ENCODE results near the gene TDRD1.

TDRD1 gene

DNA sequence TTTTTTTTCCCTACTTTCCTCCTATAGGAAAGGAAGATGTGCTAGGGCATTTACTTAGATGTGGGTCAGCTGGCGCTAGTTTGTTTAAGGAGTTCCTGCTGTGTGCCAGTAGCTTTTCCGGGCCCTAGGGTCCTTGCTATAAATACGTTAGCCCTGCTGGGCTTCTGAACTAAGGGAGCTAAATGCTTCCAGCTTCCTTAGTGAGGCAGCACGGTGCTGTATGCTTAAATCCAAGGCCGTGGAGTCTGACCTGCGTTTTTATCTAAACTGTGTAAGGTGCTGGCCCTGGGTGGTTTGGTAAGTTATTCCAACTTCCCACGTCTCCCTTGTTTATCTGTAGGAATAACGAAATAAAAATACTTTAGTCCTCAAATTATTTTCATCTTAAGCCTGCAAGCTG, 594 bp downstream of the TDRD1 start:
- DNase-seq: no peak

DNA sequence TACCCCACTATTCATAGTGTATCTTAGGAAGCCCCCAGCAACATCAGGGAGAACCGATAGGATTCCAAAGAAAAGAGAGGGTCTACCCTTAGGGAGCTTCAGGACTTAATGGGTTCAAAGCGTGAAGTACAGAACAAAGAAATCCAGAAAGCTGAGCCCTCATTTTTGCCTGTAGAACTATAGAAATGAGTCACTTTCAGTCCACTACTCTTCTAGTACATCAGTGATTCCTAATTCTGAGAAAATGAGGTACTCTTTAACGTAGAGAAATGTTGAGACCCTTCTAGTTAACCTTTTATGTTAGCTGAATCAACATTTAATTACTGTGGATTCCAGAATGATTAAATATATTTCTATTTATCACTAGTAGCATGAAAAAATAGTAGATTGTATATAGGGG, 1.8 kb downstream of the TDRD1 start:
- no peak for DNase-seq

DNA sequence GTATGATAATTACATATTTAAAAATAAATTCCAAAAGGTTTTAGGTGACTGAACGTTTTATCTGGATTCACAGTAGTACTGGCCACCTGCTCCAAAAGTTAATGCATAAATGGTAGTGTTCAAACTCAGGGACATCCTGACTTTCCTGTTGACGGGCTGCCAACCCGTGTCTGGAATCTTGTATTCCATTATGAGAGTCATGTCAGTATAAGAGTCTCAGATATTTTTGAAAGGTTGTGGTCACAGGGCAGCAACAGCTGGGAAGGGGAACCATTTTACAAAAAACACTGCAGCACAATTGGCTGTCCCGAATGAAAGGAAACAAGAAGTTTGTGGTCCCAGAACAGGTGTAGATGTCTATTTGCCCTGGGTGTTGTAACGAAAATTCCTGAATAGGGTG, 2.8 kb downstream of the TDRD1 start:
- DNase-seq: no peak

DNA sequence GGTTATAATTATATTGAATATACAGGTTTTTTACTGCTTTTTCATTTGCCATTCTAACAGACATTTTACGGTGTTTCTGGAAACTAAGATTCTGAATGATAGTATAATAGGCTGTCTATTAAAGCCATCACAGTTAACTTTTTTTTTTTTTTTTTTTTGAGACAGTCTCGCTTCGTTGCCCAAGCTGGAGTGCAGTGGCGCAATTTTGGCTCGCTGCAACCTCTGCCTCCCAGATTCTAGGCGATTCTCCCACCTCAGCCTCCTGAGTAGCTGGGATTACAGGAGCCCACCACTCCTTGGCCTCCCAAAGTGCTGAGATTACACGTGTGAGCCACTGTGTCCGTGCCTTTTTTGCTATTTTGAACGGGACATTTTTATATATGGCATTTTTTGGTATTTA, 4.4 kb downstream of the TDRD1 start:
- no peak for DNase-seq

DNA sequence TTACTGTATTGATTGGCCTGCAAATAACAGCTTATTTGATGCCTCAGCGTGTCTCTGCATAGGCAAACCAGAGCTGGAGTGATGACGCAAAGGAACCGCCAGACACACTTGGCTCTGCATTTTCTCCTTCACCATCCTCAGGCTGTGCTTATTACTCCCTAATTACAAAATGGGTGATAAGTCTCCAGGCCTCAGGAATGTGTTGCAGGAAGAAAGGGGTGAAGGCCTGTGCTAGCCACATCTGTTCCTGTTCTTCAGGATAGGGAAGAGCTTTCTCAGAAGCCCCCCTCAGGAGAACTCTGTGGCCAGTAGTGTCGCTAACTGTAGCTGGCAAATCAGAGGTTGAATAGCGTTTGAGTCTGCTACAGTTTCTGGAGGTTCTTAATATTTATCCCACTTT, 5.1 kb downstream of the TDRD1 start:
- DNase-seq: no peak

DNA sequence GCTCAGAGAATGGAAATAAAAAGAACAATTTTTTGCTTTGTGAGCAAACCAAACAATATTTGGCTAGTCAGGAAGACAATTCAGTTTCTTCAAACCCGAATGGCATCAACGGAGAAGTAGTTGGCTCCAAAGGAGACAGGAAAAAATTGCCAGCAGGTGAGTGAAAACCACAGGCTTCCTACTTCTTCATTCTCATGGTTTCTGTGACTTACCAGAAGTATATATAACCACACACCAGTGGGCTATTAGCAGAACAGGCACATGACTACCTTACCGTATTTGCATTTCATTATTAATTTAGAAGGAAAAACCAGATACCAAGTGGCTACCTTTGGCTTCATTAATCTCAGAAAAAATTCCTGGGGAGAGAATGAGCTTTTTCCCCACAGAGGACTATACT, 8.8 kb downstream of the TDRD1 start:
- DNase-seq: no peak

DNA sequence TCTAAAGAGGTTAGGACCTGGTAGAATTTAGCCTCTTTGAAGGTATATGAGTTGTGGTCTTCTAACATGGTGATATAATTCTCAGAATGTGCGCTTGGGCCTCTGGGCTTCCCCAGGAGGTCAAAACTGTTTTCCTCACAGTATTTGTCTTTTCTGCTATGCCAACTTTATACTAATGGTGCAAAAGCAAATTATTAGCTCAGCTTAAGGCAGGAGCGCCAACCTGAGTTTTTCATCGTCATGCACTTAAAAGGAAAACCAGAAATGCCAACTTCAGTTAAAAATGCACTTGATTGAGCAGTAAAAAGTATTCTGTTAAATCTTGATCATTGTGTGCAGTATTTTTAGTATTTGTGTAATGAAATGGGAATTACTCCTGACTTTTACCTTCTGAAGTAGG, 9.7 kb downstream of the TDRD1 start:
- no peak for DNase-seq

DNA sequence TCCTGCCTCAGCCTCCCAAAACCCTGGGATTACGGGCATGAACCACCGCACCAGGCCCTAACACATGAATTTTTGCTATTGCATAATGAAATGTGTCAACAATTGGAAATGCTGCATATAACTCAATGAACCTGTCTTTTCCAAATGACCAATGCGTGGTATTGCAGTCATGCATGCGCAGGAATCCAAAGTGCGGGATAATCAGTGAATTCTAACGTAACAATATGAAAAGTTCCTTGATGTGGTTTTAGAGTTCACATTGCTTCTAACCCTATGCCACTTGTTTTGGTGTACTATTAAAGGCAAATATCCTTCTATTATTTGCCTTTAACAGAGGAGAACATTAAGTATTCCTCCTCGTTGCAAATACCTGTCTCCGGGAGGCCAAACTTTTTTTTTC, 10.5 kb downstream of the TDRD1 start:
- no peak for DNase-seq

DNA sequence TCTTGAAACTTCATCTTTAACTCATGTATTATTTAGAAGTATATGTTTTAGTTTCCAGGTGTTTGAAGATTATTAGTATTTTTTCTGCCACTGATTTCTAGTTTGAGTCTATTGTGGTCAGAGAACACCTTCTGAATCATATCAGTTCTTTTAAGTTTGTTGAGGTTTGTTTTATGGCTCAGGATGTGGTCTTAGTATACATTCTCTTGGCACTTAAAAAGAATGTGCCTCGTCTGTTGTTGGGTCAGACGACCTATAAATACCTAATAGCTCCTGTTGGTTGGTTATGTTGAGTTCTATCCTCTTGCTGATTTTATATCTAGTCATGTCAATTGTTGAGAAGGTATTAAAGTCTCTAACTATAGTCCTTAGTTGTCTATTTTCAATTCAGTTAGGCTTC, 15.9 kb downstream of the TDRD1 start:
- no peak for DNase-seq

DNA sequence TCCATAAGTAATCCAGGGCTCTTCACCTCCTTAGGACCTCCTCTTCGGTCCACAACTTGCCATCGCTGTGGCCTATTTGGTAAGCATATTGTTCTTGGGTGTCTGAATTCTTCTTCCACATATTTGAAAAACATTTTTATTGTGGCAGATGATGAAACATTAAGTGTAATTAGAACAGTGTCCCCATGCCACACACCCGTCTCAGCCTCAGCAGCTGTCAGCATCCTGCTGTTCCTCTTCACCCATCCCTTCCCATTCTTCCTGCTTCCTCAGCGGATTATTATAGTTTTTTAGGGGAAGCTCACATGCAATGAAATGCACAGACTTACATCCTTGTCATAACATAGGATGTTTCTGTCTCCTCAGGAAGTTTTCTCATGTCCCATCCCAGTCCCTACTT, 20.1 kb downstream of the TDRD1 start:
- DNase-seq: no peak

DNA sequence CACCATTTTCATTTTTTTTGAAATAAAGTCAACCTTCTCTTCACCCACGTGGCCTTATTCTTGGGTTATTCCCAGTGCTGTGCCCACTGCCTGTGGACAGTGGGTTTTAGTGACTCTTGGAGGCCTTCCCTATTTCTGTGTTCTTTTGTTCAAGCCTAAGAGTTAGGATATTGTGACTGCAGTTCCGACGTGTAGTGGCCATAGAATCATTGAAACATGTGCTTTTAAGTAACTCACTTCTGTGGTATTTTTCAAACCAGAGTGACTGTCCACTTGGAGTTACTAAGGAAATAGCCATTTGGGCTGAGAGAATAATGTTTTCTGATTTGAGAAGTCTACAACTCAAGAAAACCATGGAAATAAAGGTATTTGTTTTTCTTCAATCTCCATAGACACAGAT, 23.7 kb downstream of the TDRD1 start:
- DNase-seq: no peak

DNA sequence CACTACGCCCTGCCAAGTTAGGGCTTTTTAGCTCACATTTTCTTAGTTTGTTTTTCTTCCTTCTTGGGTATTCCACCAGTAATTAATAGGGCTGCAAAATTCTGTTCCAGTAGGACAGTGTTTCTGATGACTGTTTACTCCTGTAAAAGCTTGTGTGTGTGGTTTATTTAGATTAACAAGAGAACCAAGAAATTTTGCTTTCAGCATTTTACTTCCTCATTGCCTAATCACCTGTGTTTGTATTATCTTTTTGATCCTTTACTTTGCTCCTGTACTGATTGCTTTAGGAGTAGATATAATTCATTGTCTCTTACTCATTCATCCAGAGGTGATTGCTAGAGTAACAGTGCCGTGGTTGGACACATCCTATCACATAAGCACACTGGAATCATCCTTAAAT, 27.7 kb downstream of the TDRD1 start:
- DNase-seq: no peak

DNA sequence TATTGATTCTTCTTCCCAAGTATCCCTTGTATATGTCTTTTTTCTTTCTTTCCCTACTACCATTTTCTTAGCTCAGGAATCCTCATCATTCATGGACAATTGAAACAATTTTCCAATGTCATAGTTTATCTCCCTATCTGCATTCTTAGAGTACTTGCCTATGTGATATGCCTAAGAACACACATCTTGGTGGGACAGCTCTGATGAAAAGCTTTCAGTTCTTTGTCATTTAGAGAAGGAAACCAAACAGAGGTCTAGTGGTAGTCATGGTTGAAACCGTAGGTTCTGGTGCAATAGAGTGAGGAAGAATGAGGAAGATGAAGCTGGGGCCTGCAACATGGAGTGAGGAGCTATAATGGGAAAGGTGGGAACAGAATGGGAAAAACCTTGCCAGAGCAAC, 28.2 kb downstream of the TDRD1 start:
- DNase-seq: no peak

DNA sequence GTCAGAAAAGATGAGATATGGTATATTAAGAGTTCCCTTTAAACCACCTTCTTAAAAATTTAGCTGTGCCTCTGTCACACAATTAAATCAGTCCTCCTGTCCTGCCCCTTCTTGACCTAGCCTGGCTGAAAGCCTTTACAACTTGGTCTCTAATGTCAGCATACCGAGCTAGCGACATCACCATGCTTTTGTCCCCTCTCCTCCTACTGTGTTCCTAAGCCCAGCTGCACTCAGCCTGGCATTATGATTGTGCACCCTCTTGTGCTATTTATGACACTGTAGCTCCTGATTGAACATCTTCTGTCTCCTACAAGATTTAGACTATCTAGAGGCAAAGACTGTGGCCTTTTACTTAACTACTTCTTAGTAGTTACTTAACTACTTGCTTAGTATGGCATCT, 29.2 kb downstream of the TDRD1 start:
- DNase-seq: no peak

DNA sequence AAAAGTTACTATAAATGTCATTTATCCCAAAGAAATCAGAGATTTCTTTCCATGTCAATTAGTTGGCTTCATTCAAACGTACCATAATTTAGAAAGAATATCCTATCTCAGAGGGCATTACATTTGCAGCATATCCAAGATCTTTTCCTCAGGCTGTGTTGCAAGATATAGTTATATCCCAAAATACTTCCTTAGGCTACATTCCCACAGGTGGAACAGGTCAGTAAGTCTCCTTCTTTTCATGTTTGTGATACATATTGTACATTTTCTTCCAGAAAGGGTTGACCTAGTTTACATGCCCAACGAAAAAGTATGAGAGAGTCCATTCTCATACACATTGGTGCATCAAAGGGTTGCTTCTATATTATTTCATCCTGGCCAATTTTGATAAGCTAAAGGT, 33.0 kb downstream of the TDRD1 start:
- no peak for DNase-seq

DNA sequence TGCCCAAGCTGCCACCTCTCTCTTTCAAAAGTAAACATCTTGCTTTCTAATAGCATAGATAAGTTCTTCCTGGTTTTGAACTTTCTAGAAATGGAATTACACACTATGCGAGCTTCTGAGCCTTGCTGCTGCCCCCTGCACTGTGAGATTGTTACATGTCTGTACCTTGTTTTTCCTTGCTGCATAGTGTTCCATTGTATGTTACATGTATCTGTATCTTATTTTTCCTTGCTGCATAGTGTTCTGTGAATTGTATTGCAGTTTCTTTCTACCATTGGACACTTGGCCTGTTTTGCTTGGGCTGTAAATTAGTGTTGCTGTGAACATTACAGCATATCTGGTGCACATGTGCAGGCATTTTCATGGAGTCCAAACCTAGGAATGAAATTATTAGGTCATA, 35.9 kb downstream of the TDRD1 start:
- DNase-seq: no peak

DNA sequence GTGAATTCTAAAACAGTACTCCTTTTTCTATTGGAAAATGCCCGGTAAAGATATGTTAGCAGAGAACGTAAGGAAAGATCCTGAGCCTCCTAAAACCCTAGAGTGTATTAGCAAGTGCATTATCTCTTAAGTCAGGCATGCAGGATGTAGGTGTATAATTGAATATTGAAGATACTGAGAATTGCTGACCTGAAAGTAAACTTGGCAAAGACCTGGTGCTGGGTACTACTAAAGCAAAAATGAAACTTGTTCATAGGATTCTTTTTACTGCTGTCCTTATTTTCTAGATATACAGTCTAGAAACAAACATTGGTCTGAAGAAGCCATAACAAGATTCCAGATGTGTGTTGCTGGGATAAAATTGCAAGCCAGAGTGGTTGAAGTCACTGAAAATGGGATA, 41.1 kb downstream of the TDRD1 start:
- DNase-seq: no peak

DNA sequence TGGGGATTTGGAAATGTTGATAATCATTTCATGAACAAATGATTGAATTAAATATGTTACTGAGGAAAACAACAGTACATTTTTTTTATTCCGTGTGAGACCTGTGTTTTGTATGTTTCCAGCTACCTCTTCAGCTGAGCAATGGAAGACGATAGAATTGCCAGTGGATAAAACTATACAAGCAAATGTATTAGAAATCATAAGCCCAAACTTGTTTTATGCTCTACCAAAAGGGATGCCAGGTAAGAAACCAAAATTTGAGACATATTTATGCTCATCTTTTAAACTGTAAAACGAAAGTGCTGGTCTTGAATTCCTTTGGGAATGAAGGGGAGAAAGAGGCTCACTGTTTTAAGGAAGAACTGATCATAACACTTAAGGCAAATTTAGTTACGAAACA, 42.1 kb downstream of the TDRD1 start:
- DNase-seq: no peak

DNA sequence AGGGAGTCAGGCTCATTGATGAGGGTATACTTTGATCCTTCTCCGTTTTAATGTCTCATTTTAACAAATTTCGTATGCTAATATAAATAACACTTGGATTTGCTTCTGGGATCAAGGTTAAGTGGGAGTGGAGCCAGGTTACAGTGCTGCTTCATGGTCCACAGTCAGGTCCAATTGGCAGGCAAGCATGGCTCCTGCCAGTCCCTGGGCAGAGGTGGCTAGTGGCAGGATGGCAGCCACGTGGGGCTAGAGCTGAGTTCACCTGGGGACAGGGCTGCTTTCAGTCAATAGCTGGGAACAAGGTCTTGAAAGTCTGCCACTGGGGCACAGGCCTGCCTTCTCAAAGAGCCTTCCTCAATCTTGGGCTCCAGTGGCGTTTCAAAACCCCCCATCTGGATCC, 43.9 kb downstream of the TDRD1 start:
- no peak for DNase-seq

DNA sequence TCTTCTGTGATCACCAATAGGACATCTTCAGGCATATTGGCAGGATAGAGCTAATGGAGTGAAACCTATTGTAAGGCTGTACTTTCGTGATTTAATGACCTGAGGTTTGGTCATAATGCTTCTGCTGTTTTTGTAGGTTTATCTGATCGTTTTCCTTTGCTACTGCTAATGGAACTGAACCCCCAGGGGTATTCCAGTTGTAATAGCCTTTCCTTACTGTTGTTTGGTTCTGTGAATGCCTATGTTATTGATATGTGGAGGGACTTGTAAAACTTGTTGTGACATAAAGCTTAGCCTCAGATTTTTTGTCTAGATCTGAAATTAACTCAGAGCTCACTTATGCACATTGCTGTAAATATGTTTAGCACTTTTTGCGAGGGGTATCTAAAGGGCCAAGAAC, 49.0 kb downstream of the TDRD1 start:
- DNase-seq: no peak

DNA sequence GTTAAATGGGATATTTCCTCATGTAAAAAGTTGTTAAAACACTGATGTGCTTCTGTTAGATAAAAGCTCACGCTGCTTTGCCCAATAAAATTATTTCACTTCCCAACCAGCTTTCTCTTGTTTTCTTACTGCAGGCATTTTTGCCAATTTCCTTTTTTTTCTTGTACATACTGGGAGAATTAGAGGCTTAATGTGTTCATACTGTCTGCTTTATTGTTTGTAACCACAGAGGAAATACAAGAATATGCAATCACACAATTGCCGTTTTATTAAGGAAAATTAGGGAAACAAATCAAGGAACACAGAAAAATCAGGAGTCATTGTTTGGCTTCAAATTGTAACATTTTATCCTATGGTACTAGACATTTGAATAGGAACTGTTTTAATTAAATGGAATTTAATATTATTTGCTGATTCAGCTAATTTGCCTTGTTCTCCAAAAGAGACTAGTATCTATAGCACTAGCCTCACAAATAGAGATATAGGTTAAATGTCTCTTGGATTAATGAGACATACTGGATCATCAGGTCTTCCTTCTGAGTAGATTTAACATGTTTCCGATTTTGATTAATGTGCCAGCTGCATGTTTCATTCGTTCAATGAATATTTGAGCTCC, 53.5 kb downstream of the TDRD1 start:
- no peak for DNase-seq

DNA sequence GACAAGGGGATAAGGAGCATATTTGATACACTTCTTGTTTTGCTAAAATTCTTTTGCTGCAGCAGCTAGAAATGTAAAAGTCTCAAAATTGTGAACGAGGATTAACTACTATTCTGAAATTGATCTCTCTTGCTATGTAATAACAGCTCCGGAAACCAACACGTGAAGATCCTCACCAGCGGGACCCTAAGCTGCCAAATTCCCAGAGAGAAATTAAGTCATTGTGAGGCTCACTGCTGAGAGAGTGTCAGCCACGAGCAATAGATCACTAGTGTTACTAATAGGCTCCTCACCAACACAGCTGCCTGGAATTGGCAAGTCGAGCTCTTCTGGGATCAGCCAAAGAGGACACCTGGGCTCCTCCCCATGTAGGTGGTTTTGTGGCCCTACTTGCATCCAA, 54.3 kb downstream of the TDRD1 start:
- DNase-seq: no peak

DNA sequence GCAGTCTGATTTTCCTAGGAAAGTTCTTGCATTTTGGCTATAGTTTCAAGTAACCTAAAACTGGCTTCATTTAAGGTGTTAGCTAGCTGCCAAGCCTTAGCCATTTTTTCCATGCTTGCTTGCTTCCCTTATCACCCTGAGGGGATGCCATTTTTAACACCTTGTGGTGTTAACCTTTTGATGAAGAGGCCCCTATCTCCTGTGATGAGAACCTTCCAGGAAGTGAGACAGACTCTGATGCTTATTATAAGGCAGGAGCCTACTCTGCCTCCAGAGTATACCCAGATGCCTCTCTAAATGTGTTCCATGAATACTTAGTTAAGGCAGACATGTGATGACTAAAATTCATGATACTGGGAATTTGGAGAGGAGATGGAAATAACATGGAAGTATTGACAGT, 55.0 kb downstream of the TDRD1 start:
- DNase-seq: no peak

DNA sequence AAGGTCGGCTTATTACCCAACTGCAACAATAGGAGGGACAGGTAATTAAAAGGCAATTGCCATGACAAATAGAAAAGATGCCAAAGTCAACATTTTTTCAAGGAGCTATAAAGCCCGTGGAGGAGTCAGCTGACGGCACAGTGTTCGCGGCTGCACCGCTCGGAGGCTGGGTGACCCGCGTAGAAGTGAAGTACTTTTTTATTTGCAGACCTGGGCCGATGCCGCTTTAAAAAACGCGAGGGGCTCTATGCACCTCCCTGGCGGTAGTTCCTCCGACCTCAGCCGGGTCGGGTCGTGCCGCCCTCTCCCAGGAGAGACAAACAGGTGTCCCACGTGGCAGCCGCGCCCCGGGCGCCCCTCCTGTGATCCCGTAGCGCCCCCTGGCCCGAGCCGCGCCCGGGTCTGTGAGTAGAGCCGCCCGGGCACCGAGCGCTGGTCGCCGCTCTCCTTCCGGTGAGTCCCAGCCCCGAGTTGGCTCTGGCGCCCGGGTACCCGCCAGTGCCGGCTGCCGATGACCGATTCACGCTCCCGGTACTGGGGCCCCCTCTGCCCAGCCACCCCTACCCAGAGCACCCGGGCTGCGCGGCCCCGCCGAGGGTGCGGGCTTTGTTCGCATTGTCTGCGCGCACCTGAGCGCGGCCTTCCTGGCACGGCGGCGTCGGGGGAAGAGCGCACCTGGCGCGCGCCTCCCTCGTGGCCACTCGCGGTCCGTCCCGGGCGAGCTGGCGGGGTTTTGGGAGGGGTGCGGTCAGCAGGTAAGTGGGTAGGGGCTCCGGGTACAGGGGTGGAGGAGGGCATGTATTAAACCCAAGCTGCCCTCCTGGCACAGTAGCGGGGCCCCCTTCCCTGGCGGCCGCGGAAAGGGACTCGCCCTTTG, 60.2 kb downstream of the TDRD1 start, which contains the start of gene VWA2:
TSS of gene VWA2 (plus strand) at position 138 of the 877 bp plus-strand sequence. CDS start 9,460 bp downstream, outside the sequence.
- DNase-seq: no peak

DNA sequence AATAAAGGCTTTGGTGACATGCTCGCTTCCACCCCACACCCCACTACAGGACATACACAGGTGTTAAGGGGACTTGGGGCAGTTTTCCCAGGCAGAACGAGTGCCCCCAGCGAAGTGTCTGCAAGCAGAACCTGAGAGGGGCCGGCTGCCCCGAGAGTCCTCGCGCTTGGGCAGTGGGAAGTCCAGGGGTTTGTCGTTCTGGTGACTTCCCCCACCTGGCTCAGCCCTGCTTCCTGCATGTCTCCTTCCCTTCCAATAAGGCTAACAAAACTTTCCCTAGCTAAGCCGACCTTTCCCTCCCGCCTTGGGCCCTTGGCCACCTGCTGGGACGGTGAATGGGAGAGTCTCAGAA, 60.8 kb downstream of the TDRD1 start:
- DNase-seq: no peak
